HG02678 (cell line): ENCODE results near the gene KPNA2.

Experiments
- ATAC-seq: cut with Tn5 transposase; IDR thresholded peaks from one replicate; pipeline ENCODE4 v1.9.1; 2021; ENCODE audit warnings: mild to moderate bottlenecking, moderate library complexity; ENCODE audit not compliant: unreplicated experiment

Gene KPNA2

GRCh38 chr17:68095205-68095811, 59.8 kb downstream of the KPNA2 start:
- no peak for ATAC-seq

GRCh38 chr17:68096111-68096510, 60.6 kb downstream of the KPNA2 start:
- ATAC-seq: no peak
